ENCODE measurements around the gene HDGF. TPM values are rescaled to one million over a fixed set of nuclear protein-coding genes. Genes with fewer than 3 reads are reported as not detected.

The HDGF gene
- total and polyA plus RNA-seq, 4 donors, result 41.7 to 148 (median 119) TPM

DNA sequence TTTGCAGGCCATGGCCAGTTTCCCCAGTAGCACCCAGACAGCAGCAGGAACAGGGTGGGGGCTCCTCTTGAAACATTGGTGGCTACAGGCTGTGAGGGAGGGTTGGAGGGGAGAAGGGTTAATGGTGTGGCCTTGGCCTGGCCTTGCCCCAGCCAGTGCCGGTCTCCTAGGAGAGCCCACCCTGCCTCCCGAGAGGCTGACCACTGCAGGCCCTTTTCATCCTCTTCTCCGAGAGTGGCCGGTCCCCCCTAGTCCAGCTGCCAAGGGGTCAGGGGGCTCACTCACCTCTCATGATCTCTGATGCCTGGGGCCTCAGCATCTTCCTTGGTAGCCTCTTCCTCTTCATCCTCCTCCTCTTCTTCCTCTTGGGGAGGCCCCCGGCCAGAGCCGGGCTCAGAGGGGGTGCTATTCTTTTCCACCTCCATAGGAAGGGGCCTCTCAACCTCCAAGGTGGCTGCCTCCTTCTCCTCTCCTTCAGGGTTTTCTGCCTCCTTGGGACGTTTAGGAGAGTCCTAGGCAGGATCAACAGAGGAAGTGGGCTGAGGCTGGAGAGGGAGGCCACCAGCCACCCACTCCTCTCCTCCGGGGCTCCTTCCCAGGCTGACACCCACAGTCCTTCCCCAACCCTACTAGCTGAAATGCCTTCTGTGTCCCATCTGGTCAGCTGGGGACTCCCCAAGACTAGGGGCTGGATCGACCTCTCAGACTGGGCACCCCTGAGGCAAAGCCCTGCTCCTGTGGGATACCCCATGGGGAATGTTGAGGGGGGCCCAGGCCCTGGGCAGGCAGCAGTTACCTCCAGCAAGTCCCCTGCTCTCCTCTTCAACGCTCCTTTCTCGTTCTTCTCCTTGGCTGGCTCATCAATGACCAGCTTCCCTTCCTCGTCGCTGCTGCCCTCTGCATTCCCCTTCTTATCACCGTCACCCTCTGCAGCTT lies 7.8 kb downstream of the HDGF start:
- Histone ChIP-seq H3K9me3 (ENCODE audit: control insufficient read depth in 4 of 4, low read length in 3 of 4) (no peaks in the 10 kb centered on the region), H3K4me3 (ENCODE audit: low read depth in 1 of 3, low read length in 3 of 3) (no peak overlapping the region), H3K36me3 (ENCODE audit: control insufficient read depth in 4 of 4, insufficient read depth in 3 of 4, low read depth in 1 of 4, low read length in 3 of 4) (peaks cover 5 to 22% (median 18%) of the 10 kb centered on the region in 4 donors), H3K27me3 (ENCODE audit: control insufficient read depth in 4 of 4, insufficient read depth in 4 of 4, low read length in 3 of 4) (no peaks in the 10 kb centered on the region), H3K9ac (ENCODE audit: low read depth in 1 of 2, low read length in 2 of 2) (no peak overlapping the region), H3K27ac (ENCODE audit: low read depth in 1 of 2, low read length in 2 of 2) (no peak overlapping the region), H3K4me1 (ENCODE audit: control insufficient read depth in 4 of 4, insufficient read depth in 4 of 4, low read length in 3 of 4) (peaks cover 6 to 48% (median 40%) of the 10 kb centered on the region in 4 donors)
- 91% methylated on average over 14 of the region's 14 CpGs for WGBS
- no peak for DNase-seq (ENCODE audit: low spot score)
- no peak for TF ChIP-seq FOXA1 (IDR thresholded peaks at IDR 0.05)
- TF ChIP-seq TAF1 (conservative IDR thresholded peaks at IDR 0.05), result no peak
- TF ChIP-seq, protein P1, sequence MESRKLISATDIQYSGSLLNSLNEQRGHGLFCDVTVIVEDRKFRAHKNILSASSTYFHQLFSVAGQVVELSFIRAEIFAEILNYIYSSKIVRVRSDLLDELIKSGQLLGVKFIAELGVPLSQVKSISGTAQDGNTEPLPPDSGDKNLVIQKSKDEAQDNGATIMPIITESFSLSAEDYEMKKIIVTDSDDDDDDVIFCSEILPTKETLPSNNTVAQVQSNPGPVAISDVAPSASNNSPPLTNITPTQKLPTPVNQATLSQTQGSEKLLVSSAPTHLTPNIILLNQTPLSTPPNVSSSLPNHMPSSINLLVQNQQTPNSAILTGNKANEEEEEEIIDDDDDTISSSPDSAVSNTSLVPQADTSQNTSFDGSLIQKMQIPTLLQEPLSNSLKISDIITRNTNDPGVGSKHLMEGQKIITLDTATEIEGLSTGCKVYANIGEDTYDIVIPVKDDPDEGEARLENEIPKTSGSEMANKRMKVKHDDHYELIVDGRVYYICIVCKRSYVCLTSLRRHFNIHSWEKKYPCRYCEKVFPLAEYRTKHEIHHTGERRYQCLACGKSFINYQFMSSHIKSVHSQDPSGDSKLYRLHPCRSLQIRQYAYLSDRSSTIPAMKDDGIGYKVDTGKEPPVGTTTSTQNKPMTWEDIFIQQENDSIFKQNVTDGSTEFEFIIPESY (IDR thresholded peaks at IDR 0.05), result no peak
- no peak for TF ChIP-seq RAD21 (IDR thresholded peaks at IDR 0.05)
- TF ChIP-seq GABPA (IDR thresholded peaks at IDR 0.05 in 1 of 2, conservative IDR thresholded peaks at IDR 0.05 in 1 of 2), result no peak
- no peak for TF ChIP-seq EGR1 (IDR thresholded peaks at IDR 0.05; ENCODE audit: low read depth in 2 of 2)
- TF ChIP-seq NR2F2 (IDR thresholded peaks at IDR 0.05), result no peak
- TF ChIP-seq YY1 (IDR thresholded peaks at IDR 0.05), result no peak
- TF ChIP-seq, protein P2, sequence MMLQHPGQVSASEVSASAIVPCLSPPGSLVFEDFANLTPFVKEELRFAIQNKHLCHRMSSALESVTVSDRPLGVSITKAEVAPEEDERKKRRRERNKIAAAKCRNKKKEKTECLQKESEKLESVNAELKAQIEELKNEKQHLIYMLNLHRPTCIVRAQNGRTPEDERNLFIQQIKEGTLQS (IDR thresholded peaks at IDR 0.05), result no peak
- no peak for TF ChIP-seq FOXA2 (IDR thresholded peaks at IDR 0.05)
- TF ChIP-seq JUND (IDR thresholded peaks at IDR 0.05), result no peak
- no peak for TF ChIP-seq HNF4A (conservative IDR thresholded peaks at IDR 0.05)
- no peak for TF ChIP-seq SP1 (IDR thresholded peaks at IDR 0.05)
- no peak for TF ChIP-seq RXRA (IDR thresholded peaks at IDR 0.05)
- TF ChIP-seq, protein P3, sequence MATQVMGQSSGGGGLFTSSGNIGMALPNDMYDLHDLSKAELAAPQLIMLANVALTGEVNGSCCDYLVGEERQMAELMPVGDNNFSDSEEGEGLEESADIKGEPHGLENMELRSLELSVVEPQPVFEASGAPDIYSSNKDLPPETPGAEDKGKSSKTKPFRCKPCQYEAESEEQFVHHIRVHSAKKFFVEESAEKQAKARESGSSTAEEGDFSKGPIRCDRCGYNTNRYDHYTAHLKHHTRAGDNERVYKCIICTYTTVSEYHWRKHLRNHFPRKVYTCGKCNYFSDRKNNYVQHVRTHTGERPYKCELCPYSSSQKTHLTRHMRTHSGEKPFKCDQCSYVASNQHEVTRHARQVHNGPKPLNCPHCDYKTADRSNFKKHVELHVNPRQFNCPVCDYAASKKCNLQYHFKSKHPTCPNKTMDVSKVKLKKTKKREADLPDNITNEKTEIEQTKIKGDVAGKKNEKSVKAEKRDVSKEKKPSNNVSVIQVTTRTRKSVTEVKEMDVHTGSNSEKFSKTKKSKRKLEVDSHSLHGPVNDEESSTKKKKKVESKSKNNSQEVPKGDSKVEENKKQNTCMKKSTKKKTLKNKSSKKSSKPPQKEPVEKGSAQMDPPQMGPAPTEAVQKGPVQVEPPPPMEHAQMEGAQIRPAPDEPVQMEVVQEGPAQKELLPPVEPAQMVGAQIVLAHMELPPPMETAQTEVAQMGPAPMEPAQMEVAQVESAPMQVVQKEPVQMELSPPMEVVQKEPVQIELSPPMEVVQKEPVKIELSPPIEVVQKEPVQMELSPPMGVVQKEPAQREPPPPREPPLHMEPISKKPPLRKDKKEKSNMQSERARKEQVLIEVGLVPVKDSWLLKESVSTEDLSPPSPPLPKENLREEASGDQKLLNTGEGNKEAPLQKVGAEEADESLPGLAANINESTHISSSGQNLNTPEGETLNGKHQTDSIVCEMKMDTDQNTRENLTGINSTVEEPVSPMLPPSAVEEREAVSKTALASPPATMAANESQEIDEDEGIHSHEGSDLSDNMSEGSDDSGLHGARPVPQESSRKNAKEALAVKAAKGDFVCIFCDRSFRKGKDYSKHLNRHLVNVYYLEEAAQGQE (IDR thresholded peaks at IDR 0.05), result no peak
- no peak for TF ChIP-seq HNF4G (IDR thresholded peaks at IDR 0.05)
- TF ChIP-seq, protein P4, sequence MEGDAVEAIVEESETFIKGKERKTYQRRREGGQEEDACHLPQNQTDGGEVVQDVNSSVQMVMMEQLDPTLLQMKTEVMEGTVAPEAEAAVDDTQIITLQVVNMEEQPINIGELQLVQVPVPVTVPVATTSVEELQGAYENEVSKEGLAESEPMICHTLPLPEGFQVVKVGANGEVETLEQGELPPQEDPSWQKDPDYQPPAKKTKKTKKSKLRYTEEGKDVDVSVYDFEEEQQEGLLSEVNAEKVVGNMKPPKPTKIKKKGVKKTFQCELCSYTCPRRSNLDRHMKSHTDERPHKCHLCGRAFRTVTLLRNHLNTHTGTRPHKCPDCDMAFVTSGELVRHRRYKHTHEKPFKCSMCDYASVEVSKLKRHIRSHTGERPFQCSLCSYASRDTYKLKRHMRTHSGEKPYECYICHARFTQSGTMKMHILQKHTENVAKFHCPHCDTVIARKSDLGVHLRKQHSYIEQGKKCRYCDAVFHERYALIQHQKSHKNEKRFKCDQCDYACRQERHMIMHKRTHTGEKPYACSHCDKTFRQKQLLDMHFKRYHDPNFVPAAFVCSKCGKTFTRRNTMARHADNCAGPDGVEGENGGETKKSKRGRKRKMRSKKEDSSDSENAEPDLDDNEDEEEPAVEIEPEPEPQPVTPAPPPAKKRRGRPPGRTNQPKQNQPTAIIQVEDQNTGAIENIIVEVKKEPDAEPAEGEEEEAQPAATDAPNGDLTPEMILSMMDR (IDR thresholded peaks at IDR 0.05; ENCODE audit: low read depth, low read length, missing input control), result no peak
- TF ChIP-seq, protein P5, sequence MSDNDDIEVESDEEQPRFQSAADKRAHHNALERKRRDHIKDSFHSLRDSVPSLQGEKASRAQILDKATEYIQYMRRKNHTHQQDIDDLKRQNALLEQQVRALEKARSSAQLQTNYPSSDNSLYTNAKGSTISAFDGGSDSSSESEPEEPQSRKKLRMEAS (IDR thresholded peaks at IDR 0.05), result no peak
